GM19324 (cell line): ENCODE data around the gene WNK4.
A peak's percentile ranks its signal among the peaks of the same experiment; 100 is the strongest.

ENCODE experiments used
- ATAC-seq: cut with Tn5 transposase; IDR thresholded peaks from one replicate; pipeline ENCODE4 v1.9.1; 2021; ENCODE audit warnings: mild to moderate bottlenecking, moderate library complexity; ENCODE audit not compliant: unreplicated experiment, low FRiP score

The WNK4 gene

GRCh38 chr17:42832934-42833766, 52.7 kb downstream of the WNK4 start, which contains the start of gene PSME3:
PSME3 (plus strand) TSS chr17:42833397; CDS start chr17:42833632, 235 bp downstream.
- ATAC-seq: peak; percentile 89

GRCh38 chr17:42833767-42834422, 53.5 kb downstream of the WNK4 start:
- no peak for ATAC-seq

GRCh38 chr17:42835732-42836131, 55.3 kb downstream of the WNK4 start:
- ATAC-seq: no peak

GRCh38 chr17:42841975-42842685, 61.7 kb downstream of the WNK4 start:
- no peak for ATAC-seq

- no peak for ATAC-seq
Observed at GRCh38 chr17:42843358-42843934, 63.0 kb downstream of the WNK4 start.

- ATAC-seq: no peak
Observed at GRCh38 chr17:42844271-42844670, 63.9 kb downstream of the WNK4 start, which contains the start of gene AOC2. AOC2 (plus strand) TSS chr17:42844580; CDS start chr17:42844627, 47 bp downstream.

GRCh38 chr17:42844761-42845555, 64.5 kb downstream of the WNK4 start:
- ATAC-seq: no peak

GRCh38 chr17:42845556-42845917, 65.1 kb downstream of the WNK4 start:
- no peak for ATAC-seq

- no peak for ATAC-seq
Observed at GRCh38 chr17:42845918-42846593, 65.6 kb downstream of the WNK4 start.
